Measurements from ENCODE around the gene ARHGAP35.
"Not testable (repeated sequence)": the region's sequence is repeated elsewhere in the genome, so short reads cannot be mapped to it uniquely, and the experiment has no call there.

Gene ARHGAP35

DNA sequence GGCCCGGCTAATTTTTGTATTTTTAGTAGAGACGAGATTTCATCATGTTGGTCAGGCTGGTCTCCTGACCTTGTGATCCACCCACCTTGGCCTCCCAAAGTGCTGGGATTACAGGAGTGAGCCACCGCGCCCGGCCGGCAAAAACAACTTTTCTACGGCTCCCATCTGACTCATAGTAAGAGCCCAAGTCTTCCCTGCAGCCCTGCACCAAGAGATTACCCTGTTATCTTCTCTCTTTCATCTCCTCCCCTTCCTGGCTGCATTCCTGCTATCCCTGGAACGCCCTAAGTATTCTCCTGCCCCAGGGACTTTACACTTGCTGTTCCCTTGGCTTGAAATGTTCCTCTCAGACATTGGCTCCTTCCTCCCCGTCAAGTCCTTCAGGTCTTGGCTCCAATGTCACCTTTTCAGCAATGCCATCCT, 16.7 kb upstream of the ARHGAP35 start:
- no peak for DNase-seq (ENCODE audit: low spot score)

GRCh38 chr19:46845959-46846459, 14.8 kb upstream of the ARHGAP35 start:
- no peak for DNase-seq (ENCODE audit: low spot score)

GRCh38 chr19:46847528-46847927, 13.3 kb upstream of the ARHGAP35 start:
- DNase-seq (ENCODE audit: low spot score) = no peak

DNA sequence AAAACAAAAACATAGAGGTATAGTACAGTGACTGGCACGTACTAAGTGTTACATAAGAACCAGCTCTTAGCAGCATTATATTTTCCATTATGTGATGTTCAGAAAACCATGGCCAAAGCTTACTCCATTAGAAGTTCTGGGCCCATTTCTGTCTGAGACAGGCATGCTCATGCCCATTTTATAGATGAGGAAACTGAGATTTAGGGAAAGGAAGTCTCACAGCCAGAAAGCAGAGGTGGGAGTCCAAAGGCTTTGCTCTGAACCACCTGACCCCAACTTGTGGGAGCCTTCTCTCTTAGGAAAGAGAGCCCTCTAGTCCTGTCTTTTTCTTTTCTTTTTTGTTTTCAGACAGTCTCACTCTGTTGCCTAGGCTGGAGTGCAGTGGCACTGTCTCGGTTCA, 12.4 kb upstream of the ARHGAP35 start:
- DNase-seq (ENCODE audit: low spot score) = no peak

GRCh38 chr19:46849610-46850009, 11.2 kb upstream of the ARHGAP35 start:
- no peak for DNase-seq (ENCODE audit: low spot score)

DNA sequence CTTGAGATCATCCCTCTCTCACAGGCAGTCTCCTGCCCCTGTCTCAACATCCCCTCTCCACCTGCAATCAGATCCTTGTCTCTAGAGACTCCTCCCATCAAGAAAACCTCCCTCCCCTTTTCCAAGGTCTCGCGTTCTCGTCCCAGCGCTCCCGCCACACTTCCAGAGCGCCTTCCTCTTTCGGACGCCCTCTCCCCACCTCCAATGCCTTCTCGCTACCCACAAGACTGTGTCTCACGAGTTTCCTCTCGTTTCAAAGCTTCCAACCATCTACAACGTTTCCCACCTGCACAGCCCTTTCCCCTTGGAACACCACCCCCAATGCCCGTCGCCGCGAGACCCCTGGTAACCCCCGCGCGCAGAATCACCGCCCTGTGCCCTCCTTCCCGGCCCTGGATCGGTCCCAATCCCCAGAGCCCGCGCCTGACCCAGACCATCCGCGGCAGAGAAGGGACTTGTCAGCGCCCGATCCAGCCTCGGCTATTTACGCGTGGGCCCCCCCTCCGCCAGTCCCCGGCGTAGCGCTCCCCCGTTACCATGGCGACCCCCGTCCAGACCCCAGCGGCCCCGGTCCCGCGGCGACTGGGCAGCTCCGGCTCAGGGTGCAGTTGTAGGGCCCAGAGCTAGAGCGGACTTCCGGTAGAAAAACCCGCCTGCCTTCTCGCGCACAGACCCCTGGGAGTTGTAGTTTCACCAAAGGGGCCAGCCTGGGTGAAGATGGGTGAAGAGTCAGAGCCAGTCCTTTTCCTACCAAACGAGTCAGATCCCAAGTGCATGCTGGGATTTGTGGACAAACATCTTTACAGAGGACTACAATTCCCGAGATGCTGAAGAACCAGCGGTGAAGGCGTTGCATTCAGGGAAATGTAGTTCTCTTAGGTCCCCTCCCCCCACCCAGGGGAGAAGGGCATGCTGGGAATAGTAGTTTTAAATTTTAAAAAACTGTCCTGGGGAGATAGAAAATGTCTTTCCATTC, 10.3 kb upstream of the ARHGAP35 start, which contains the start of gene AP2S1:
AP2S1 (minus strand) TSS at position 619 of the 976 bp plus-strand sequence; CDS start at position 539, 80 bp downstream.
- peak; percentile 95 for DNase-seq (ENCODE audit: low spot score)

DNA sequence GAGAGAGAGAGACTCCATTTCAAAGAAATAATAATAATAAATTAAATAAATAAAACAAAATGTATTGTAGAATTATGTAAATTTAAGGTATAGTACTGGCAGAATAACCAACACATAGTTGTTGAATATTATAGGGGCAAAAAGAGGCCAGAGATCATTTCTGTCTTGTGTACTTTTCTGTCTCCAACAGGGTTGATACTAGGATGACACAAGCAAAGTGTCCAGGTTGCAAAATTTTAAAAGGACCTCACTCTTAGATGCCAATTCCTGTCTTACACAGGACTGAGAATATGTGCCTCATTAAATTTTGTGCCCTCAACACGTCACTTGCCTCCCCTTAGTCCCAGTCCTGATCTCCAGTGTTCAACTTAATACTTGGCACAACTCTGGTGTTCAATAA, 8.0 kb upstream of the ARHGAP35 start:
- no peak for DNase-seq (ENCODE audit: low spot score)

- DNase-seq (ENCODE audit: low spot score) = not testable (repeated sequence)
Measured at GRCh38 chr19:46854698-46855097, 6.1 kb upstream of the ARHGAP35 start.

GRCh38 chr19:46856062-46857022, 4.5 kb upstream of the ARHGAP35 start:
- DNase-seq (ENCODE audit: low spot score) = peak; percentile 94

DNA sequence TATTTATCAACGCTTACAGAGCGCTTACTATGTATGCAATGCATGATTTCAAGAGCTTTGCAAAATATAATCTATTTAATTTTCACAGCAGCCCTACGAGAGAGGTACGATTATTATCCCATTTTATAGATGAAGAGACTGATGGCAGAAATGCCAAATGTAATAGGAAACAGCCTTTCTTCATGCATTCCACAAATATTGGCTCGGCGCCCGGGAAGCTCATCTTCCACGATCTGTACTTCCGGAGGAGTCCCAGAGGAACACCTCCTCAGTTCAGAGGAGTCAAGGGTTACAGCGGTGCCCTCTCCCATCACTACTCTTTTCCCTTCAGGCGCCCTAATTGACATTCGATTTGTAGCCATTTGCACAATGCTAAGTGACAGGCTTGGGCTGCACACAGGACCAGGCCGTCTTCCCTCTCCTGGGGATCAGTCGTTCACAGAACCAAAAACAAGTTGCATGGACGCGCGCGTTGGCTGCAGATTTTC, 1.1 kb upstream of the ARHGAP35 start:
- DNase-seq (ENCODE audit: low spot score) = no peak

DNA sequence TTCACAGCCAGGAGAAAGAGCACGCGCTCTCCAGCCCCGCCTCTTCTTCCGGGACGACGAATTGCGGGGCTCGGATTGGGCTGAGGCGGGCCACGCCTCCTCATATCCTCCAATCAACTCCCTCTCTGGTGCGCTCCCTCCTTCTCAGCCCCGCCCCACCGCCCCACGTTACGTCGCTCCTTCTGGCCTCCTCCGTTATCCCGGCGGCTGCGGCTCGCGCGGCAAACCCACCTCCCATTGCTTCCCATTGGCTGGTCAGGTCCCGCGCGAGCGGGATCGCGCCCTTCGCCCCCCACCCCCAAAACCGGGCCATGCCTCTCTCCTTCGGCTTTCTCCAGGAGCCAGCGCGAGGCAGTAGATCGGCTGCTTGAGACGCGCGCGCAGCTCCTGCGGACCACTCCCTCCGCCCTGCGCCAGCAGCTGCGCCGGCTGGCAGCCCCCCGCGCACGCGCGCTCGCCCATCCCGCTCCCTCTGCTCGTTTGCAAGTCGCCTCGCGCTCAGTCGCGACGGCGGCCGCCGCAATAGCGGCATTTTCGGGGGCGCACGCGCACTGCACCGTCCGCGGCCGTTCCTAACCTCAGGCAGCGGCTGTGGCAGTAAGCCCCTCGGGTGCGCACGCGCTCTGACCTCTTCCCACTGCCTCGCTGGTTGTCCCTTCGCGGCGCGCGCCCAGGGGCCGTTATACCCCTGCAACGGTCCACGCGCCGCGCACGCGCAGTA, 512 bp upstream of the ARHGAP35 start:
- DNase-seq (ENCODE audit: low spot score) = peak; percentile 95

- peak; percentile 2 for DNase-seq (ENCODE audit: low spot score)
Measured at GRCh38 chr19:46861691-46862502, 1.1 kb downstream of the ARHGAP35 start.

- no peak for DNase-seq (ENCODE audit: low spot score)
Measured at GRCh38 chr19:46862503-46862834, 1.7 kb downstream of the ARHGAP35 start.

DNA sequence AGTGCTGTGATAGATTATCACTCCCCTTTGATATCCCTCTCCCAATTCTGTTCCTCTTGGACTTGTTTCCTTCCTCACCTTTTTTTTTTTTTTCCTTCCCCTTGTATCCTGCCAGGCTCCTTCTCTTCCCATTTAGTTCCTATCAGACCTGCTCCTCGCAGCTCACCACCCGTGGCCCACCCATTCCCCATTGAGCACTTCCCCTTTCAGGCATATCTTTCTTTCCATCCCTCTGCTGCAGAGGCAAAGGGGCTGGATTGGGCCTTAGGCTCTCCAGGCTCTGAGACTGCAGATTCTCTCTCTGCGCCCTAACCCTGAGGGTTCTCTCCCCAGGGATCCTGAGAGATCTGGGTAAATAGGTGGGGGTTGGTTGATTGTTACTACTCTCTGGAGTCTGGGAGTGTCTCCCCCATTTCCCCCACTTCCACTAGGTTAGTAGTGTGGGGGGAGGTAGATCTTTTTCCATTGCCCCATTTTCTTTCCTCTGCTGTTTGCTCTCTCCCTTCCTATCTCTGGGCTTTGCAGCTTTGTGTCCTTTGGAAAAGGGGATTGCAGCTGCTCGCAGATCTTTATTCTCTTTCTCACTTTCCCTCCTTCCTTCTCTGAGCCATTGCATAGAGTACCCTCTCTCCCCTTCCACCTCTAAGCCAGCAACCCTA, 2.3 kb downstream of the ARHGAP35 start:
- no peak for DNase-seq (ENCODE audit: low spot score)

GRCh38 chr19:46863818-46864629, 3.2 kb downstream of the ARHGAP35 start:
- DNase-seq (ENCODE audit: low spot score) = no peak

DNA sequence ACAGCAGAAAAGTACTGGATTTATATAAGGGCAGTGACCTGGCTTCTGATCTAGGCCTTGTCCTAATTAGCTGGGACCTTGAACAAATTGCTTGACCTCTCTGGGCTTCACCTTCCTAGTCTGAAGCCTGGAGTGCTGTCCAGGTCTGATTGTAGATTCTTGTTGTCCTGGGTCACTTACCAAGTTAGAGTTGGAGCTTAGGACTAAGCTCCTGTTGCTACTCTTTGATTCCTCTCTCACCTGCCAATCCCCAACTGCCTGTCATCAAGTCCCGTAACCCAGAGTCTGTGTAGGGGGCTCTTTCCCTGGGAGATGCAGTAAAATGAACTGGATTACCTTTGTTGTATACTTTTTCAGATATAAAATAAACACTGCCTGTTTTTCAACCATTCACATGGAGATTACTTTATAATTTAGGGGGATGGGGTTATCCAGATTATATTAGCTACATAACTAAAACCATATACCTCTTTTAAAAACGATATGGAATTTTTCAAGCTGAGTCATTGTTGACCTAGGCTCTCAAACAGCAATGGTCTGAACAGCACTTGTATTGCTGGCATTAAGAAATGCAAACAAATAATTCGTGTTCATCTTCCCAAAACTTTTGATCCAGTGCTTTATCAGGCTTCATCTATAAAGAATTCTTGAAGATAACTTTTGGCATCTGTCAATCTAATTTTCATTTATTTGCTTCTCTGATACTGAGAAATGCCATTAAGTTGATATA, 5.8 kb downstream of the ARHGAP35 start:
- no peak for DNase-seq (ENCODE audit: low spot score)

DNA sequence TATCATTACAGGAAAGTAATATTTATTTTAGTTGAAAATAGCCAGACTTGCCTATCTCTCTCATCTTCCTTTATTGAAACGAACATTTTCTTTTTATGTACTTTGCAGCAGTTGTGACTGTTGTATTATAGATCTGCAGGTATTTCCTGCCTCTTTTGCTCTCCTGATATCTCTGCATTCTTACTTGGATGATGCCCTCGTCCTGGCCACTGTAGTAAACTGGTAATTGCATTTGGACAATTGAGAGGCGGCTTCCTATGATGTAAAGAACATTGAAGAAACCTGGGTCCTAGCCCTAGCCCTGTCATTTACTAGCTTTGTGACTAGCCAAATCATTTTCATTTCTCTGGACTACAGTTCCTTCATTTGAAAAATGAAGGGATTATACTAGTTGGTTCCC, 6.4 kb downstream of the ARHGAP35 start:
- no peak for DNase-seq (ENCODE audit: low spot score)

- DNase-seq (ENCODE audit: low spot score) = no peak
Measured at GRCh38 chr19:46868025-46868802, 7.4 kb downstream of the ARHGAP35 start.

Measured in CD4-positive, alpha-beta T cell treated with Interleukin-6 at 100 ng/mL for 8 hours (primary cell).